HG02870 (cell line): ENCODE measurements around the gene GATB.

Experiments used
- ATAC-seq: cut with Tn5 transposase; IDR thresholded peaks from one replicate; pipeline ENCODE4 v1.9.1; 2021; ENCODE audit warnings: mild to moderate bottlenecking, moderate library complexity; ENCODE audit not compliant: unreplicated experiment

The GATB gene

GRCh38 chr4:151700566-151701316, 60.1 kb downstream of the GATB start:
- ATAC-seq: no peak

DNA sequence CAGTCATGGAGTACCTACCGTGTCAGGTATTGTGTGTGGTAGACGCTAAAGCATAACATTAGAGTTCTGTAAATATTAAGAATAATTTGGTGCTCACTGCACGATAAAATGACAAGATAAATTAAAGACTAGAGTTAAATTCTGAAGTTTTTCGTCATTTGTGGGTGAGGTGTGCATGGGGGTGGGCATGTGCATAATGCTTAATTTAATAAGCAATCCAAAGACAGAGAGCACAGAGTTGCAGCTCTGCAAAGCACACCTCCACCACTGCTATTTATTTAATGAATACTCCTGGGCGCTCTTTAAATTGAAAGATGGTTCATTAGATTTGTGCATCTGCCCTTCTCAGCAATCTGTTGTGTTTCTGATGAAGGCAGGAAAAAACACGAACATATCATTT, 62.6 kb downstream of the GATB start:
- no peak for ATAC-seq

DNA sequence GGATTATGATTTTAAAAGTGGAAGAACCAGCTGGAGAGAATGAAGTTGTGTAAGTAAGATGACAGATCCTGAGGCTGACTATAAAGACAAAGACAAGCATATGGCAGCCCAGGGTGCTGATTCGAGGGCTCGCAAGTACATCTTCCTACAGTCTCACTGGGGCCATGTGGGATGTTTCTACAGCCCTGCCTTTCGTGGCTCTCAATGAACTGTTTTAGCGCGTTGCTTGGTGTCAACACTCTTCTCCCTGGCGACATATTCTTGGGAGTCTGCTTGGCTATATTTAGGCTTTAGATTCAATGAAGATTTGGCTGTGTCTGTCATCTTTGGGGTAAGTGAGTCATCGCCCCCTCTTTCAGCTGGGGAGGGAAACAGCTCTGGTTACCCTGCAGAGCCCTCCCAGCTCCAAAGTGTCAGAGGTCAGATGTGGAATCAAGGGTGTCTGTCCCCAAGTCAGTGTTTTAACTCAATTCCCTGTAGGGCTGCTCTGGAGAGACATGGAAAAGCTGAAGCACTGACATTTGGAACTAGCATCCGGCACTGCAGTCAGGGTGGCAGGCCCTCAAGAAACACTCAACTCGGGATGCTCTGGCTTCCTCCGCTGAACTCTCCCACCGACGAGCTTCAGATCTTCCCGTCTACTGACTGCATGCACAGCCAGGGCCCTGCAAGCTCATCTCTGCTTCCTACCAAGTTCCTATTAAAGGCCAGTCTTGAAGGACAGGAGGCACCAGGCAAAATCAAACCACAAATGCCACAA, 65.7 kb downstream of the GATB start:
- no peak for ATAC-seq

DNA sequence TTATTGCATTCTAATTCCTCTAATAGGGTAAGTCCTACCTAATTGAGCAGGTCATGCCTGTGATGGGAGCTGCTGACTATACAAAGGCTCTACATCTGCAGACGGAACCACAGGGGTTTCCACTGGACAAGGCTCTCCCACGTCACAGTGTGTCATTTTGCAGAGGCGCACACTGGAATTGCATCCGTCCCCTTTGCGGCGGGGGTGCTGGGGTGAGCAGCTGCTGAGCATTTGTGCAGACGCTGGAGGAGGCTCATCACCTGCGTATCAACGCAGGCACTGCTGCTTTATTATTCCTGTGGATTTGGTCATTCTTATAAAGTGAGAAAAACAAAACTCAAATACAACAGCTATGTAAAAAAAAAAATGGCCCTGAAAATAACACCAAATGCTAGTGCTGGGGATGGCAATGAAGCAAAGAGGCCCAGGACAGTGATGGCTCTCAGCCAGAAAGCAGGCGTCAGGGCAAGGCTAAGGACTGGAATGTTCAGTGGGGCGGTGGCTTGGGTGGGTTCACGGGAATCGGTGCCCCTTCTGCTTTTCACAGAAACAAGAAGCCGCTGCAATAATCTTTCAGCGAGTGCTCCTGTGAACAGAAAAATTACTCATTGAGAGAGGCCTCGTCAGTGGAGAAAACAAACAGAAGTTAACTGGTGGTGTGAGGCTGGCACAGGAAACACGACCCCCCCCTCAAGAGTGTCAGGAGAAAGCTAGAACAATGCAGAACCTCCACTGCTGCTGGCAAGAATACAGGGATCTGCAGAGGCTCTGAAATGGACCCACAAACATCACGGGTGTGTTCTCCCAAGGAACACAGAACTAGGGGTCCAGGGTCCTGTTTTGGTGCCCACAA, 67.8 kb downstream of the GATB start:
- no peak for ATAC-seq

GRCh38 chr4:151692443-151692782, 68.4 kb downstream of the GATB start:
- no peak for ATAC-seq

- ATAC-seq: no peak
Measured at GRCh38 chr4:151691639-151692442, 69.0 kb downstream of the GATB start.

- no peak for ATAC-seq
Measured at GRCh38 chr4:151690876-151691275, 69.9 kb downstream of the GATB start.

- ATAC-seq: no peak
Measured at GRCh38 chr4:151690164-151690870, 70.5 kb downstream of the GATB start.

- no peak for ATAC-seq
Measured at GRCh38 chr4:151689211-151689991, 71.4 kb downstream of the GATB start.

DNA sequence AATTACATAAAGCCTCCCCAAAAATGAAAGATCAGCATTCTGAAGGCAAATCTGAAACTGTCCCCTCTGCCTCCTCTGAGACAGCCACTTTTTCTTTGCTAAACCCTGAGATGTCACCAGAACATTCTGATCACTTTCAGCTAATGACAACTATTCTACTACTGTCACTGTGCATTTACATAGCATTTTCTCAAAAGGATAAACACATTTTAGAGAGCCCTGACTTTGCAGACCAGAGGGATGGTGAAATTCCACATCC, 72.1 kb downstream of the GATB start:
- ATAC-seq: no peak

DNA sequence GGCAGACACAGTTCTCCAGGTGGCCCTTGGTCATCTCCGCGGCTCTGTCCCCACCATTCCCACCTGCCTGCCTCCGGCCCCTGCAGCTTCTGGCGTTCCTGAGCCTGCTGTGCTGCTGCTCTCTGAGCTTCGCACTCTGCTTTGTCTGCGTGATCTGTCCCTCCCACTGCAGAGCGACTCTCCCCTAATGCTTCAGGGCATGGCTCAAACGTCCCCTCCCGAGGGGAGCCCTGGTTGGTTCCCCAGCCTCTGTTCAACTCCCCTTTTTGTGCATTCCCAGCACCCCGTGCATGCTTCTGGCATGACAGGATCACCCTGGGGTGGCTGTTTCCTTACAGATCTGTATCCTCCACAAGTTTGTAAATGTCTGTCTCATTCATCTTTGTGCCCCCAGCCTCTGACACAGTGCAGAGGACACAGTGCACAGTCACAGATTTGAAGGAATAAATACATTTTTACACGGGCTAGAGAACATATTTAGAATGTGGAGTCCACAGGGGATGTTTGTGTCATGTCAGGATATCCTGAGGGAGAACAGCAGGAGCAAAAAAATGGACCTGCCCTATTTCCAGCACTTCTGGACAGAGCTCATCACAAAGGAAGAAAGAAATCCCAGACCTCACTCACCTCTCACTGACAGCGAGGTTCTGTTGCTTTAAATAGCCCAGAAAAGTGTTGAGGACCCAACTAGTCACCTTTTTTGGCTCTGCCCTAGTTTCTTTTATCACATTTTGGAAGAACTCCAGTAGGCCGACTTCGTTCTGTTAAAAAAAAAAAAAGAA, 72.6 kb downstream of the GATB start:
- ATAC-seq: no peak

DNA sequence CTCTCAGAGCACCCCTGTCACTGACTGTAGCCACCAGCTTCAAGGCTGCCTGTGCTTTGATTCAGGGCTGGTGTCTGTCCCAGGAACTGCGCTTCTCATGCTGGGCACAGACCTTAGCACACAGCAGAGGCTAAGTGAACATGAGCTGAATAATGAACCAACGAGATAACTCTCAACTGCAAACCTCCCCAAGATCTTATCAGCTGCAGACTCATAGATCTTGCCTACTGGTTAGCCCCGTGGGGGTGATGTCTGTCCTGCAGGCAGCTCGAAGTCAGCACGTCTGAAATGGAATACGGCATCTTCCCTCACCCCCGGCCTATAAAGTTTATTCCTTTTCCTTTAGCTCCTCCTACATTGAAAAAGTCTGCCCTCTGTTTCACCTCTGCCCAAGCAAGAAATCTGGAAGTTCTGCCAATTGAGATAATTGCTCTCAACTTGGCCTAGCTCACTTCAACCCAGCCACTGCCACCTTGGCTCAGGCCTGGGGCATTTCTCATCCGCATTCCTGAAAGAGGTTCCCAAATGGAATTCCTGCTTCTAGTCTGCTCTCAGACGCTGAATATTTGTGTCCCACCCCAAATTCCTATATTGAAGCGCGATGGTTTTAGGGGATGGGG, 73.7 kb downstream of the GATB start:
- ATAC-seq: no peak

- no peak for ATAC-seq
Measured at GRCh38 chr4:151685303-151685702, 75.5 kb downstream of the GATB start.

- ATAC-seq: no peak
Measured at GRCh38 chr4:151681085-151681484, 79.7 kb downstream of the GATB start.

- no peak for ATAC-seq
Measured at GRCh38 chr4:151679231-151679630, 81.6 kb downstream of the GATB start.

GRCh38 chr4:151678048-151678872, 82.5 kb downstream of the GATB start:
- ATAC-seq: no peak

DNA sequence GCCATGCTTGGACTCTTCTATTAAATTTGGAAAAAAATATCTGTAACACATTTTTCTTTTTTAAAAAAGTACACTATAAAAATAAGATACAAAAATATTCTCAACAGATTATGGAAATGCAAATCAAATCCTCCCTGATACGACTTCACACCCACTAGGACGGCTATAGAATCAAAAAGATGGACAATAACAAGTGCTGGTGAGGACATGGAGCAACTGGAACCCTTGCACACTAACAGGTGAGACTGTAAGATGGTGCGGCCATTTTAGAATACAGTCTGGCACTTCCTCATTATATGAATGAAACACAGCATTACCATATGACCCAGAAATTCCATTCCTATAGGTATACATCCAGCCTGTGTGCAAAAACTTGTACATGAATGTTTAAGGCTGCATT, 83.6 kb downstream of the GATB start:
- no peak for ATAC-seq

DNA sequence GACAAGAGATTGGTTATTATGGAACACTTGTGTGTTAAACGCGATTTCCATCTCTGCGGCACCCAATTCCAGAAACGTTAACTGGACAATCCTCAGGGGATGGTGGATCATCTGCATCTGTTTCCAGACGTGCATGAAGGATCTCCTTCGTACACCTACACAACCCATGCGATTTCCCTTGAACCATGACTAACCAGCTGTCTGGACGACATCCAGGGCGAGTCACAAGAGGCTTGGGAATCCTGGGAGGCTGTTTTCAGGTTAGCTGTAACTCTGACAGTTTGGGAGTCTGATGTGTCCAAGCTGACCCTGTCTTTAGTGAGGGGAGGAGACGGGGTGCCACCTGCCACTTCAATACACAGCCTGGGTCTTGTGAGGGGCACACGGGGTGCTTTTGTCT, 84.5 kb downstream of the GATB start:
- ATAC-seq: no peak
